RWPE2 (cell line): ENCODE results near the gene VPS52.

Experiments
- ATAC-seq: fragments of 200-7000 bp; cut with Tn5 transposase; 3 replicates; pipeline ENCODE4 v1.9.1; 2021; ENCODE audit warnings: low read depth
- DNase-seq: peaks from one replicate; pipeline ENCODE4 v3.0.0-alpha.2; 2020; ENCODE audit warnings: low spot score
- H3K27ac ChIP-seq: fragments of 450-650 bp; 2 replicates; pipeline ENCODE4 v1.5.1; 2017; ENCODE audit warnings: mild to moderate bottlenecking; ENCODE audit not compliant: poor library complexity, severe bottlenecking
- H3K27me3 ChIP-seq: fragments of 250-450 bp; sonication (Bioruptor Pico); 2 replicates; pipeline ENCODE4 v1.5.1; 2021; ENCODE audit warnings: mild to moderate bottlenecking, moderate library complexity; ENCODE audit not compliant: insufficient read depth, poor library complexity, severe bottlenecking
- H3K36me3 ChIP-seq: fragments of 250-450 bp; sonication (Bioruptor Pico); 2 replicates; pipeline ENCODE4 v1.5.1; 2020; ENCODE audit warnings: low read depth, mild to moderate bottlenecking, moderate library complexity
- H3K4me1 ChIP-seq: fragments of 250-450 bp; sonication (Bioruptor Pico); 2 replicates; pipeline ENCODE4 v1.5.1; 2021; ENCODE audit warnings: mild to moderate bottlenecking, moderate library complexity; ENCODE audit not compliant: insufficient read depth, poor library complexity, severe bottlenecking
- H3K4me3 ChIP-seq: fragments of 250-450 bp; sonication (Bioruptor Pico); 2 replicates; pipeline ENCODE4 v1.5.1; 2021; ENCODE audit warnings: mild to moderate bottlenecking, moderate library complexity; ENCODE audit not compliant: severe bottlenecking
- H3K9me3 ChIP-seq: fragments of 250-450 bp; sonication (Bioruptor Pico); 2 replicates; pipeline ENCODE4 v1.5.1; 2021; ENCODE audit warnings: mild to moderate bottlenecking, moderate library complexity; ENCODE audit not compliant: severe bottlenecking
- TF ChIP-seq, protein P1 (sequence below): fragments of 450-650 bp; IDR thresholded peaks from one replicate; pipeline ENCODE4 v1.5.1; 2017; ENCODE audit warnings: mild to moderate bottlenecking, moderate library complexity; ENCODE audit not compliant: poor library complexity, severe bottlenecking

VPS52 gene, protein sequence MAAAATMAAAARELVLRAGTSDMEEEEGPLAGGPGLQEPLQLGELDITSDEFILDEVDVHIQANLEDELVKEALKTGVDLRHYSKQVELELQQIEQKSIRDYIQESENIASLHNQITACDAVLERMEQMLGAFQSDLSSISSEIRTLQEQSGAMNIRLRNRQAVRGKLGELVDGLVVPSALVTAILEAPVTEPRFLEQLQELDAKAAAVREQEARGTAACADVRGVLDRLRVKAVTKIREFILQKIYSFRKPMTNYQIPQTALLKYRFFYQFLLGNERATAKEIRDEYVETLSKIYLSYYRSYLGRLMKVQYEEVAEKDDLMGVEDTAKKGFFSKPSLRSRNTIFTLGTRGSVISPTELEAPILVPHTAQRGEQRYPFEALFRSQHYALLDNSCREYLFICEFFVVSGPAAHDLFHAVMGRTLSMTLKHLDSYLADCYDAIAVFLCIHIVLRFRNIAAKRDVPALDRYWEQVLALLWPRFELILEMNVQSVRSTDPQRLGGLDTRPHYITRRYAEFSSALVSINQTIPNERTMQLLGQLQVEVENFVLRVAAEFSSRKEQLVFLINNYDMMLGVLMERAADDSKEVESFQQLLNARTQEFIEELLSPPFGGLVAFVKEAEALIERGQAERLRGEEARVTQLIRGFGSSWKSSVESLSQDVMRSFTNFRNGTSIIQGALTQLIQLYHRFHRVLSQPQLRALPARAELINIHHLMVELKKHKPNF

GRCh38 chr6:33271468-33272274, at the start of gene VPS52, which contains the start of gene RPS18:
Gene VPS52 (minus strand): TSS chr6:33271876. CDS start chr6:33271675, 201 bp downstream.
Gene RPS18 (plus strand): TSS chr6:33272075. CDS start chr6:33272120, 45 bp downstream.
- no peaks in the 10 kb centered on the region for H3K27me3 ChIP-seq
- peak within 1 kb of the TSS; percentile 61 for H3K4me3 ChIP-seq
- H3K36me3 ChIP-seq: peaks cover 76% of the 10 kb centered on the region
- H3K27ac ChIP-seq: peak within 1 kb of the TSS; percentile 84
- TF ChIP-seq, protein P1, sequence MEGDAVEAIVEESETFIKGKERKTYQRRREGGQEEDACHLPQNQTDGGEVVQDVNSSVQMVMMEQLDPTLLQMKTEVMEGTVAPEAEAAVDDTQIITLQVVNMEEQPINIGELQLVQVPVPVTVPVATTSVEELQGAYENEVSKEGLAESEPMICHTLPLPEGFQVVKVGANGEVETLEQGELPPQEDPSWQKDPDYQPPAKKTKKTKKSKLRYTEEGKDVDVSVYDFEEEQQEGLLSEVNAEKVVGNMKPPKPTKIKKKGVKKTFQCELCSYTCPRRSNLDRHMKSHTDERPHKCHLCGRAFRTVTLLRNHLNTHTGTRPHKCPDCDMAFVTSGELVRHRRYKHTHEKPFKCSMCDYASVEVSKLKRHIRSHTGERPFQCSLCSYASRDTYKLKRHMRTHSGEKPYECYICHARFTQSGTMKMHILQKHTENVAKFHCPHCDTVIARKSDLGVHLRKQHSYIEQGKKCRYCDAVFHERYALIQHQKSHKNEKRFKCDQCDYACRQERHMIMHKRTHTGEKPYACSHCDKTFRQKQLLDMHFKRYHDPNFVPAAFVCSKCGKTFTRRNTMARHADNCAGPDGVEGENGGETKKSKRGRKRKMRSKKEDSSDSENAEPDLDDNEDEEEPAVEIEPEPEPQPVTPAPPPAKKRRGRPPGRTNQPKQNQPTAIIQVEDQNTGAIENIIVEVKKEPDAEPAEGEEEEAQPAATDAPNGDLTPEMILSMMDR: no peak
- H3K9me3 ChIP-seq: no peaks in the 10 kb centered on the region
- H3K4me1 ChIP-seq: peaks cover 33% of the 10 kb centered on the region
- DNase-seq: peak; percentile 94
- ATAC-seq: peak; percentile 76

DNA sequence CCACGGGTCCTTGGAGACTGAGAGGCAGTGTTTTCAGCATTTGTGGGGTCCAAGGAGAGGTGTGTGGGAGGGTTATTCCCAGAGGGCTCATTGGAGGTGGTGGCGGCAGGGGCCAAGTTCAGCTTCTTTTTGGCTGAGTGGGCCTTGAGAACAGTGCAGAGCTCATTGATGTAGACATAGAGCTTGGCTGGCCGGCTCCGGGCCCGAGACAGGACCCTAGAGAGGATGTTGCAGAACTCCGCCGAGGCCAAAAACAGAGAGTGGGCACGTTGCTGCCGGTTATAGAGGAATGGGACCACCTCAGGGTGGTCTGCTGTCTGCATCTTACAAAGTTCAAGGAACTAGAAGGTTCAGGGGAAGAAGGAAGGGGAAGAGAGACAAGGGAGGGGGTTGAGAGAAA, 49.6 kb upstream of the VPS52 start:
- TF ChIP-seq, protein P1: no peak
- H3K27me3 ChIP-seq: no peaks in the 10 kb centered on the region
- DNase-seq (no peak), ATAC-seq (no peak)
- peaks cover 31% of the 10 kb centered on the region for H3K36me3 ChIP-seq
- peak overlapping the region; percentile 82 for H3K27ac ChIP-seq
- H3K4me1 ChIP-seq: peaks cover 29% of the 10 kb centered on the region
- H3K4me3 ChIP-seq: no peak overlapping the region
- no peaks in the 10 kb centered on the region for H3K9me3 ChIP-seq

DNA sequence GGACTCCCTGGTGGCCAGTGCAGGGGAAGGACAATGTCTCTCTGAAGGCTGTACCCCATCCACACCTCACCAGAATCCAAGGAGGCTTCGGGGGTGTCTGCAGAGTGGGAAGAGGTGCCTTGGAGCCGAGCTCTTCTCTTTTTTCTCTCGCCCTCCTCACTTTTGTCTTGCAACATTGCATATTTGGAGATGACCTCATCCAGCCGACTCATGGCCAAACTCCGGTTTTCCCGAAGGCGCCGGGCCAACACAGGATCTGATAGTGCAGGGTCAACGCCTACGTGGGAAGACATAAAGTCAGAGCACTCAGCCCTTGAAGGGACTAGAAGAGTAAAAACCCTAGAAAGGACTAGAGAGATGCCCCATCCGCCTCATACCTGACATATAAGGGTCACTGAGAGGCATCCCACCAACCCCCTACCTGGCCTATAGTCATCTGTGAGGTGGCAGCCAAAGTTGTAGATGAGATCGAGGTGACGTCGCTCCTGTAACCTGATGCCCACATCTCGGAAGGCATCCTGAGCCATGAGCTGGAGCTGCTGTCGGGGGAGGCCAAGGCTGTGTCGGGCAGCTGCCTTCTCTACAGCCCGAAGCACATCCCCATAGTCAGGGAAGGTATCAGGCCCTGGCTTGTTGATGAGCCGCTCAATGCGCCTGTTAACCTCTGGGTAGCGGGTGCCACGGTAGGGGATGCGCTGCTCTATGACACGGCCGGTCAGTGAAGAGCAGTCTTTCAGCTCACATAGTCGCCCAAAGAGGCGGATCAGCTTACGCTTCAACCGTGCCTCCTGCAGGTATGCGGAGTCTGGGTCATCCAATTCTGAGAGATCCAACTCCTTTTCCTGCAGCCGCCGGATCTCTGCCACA, 48.9 kb upstream of the VPS52 start:
- peaks cover 29% of the 10 kb centered on the region for H3K4me1 ChIP-seq
- ATAC-seq (no peak; the same call in 2 of the 3 replicates), DNase-seq (peak; percentile 77)
- H3K36me3 ChIP-seq: peaks cover 31% of the 10 kb centered on the region
- H3K4me3 ChIP-seq: no peak overlapping the region
- no peaks in the 10 kb centered on the region for H3K9me3 ChIP-seq
- H3K27me3 ChIP-seq: no peaks in the 10 kb centered on the region
- TF ChIP-seq, protein P1: no peak
- H3K27ac ChIP-seq: peak overlapping the region; percentile 82

DNA sequence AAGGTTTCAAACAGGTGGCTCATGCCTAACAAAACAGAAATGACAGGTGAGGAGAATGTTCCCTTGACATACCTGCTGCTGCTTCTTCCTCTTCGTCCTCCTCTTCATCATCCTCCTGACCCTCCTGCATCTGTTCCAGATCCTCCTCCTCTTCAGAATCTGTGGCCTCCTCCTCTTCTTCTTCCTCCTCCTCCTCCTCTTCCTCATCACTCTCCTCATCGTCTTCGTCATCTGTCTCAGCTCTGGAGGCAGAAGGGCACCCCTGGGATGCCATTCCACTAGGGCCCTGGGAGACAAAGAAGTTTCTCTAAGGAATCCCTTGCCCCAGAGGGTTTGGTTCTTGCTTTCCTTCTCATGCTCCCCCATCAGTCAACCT, 48.3 kb upstream of the VPS52 start:
- Histone ChIP-seq H3K27ac (peak overlapping the region; percentile 82), H3K36me3 (peaks cover 31% of the 10 kb centered on the region), H3K4me3 (no peak overlapping the region), H3K4me1 (peaks cover 29% of the 10 kb centered on the region), H3K9me3 (no peaks in the 10 kb centered on the region), H3K27me3 (no peaks in the 10 kb centered on the region)
- DNase-seq: no peak
- no peak for ATAC-seq
- TF ChIP-seq, protein P1: no peak
